Duodenal mucosa (tissue), 2 donors: Measurements from ENCODE around the gene COX10.
A peak's percentile ranks its signal among the peaks of the same experiment; 100 is the strongest.

Experiments
- H3K27ac ChIP-seq: one replicate; pipeline ENCODE4 v1.7.0; 2013; ENCODE audit warnings: low read depth, low read length
- H3K27me3 ChIP-seq, 2 donors: one replicate each; pipeline ENCODE4 v1.7.0; 2013; ENCODE audit warnings: low read length in 2 of 2, control low read depth in 1 of 2; ENCODE audit not compliant: insufficient read depth in 2 of 2, control insufficient read depth in 1 of 2
- H3K36me3 ChIP-seq, 2 donors: one replicate each; pipeline ENCODE4 v1.7.0; 2013; ENCODE audit warnings: low read length in 2 of 2, control low read depth in 1 of 2; ENCODE audit not compliant: insufficient read depth in 2 of 2, control insufficient read depth in 1 of 2
- H3K4me1 ChIP-seq, 2 donors: one replicate each; pipeline ENCODE4 v1.7.0; 2013; ENCODE audit warnings: low read length in 2 of 2, control low read depth in 1 of 2; ENCODE audit not compliant: insufficient read depth in 2 of 2, control insufficient read depth in 1 of 2
- H3K4me3 ChIP-seq, 2 donors: one replicate each; pipeline ENCODE4 v1.7.0; 2013; ENCODE audit warnings: low read length in 2 of 2, low read depth in 1 of 2
- H3K9ac ChIP-seq, 2 donors: one replicate each; pipeline ENCODE4 v1.7.0; 2013; ENCODE audit warnings: low read length in 2 of 2, low read depth in 1 of 2
- H3K9me3 ChIP-seq, 2 donors: one replicate each; pipeline ENCODE4 v1.7.0; 2013; ENCODE audit warnings: low read length in 2 of 2, control low read depth in 1 of 2; ENCODE audit not compliant: control insufficient read depth in 1 of 2

COX10 gene

GRCh38 chr17:14138649-14139048 lies 69.3 kb downstream of the COX10 start:
- Histone ChIP-seq H3K4me1 (peaks cover 0 to 3% of the 10 kb centered on the region in 2 donors), H3K27ac (no peak overlapping the region), H3K9ac (no peak overlapping the region), H3K9me3 (no peaks in the 10 kb centered on the region), H3K36me3 (no peaks in the 10 kb centered on the region), H3K27me3 (no peaks in the 10 kb centered on the region), H3K4me3 (no peak overlapping the region)

- no peaks in the 10 kb centered on the region for H3K27me3 ChIP-seq
- no peak overlapping the region for H3K9ac ChIP-seq
- no peak overlapping the region for H3K27ac ChIP-seq
- H3K4me1 ChIP-seq = peaks cover 0 to 8% of the 10 kb centered on the region in 2 donors
- no peaks in the 10 kb centered on the region for H3K36me3 ChIP-seq
- H3K9me3 ChIP-seq = no peaks in the 10 kb centered on the region
- peak overlapping the region in 1 of 2 donors; percentile 28 for H3K4me3 ChIP-seq
Observed at GRCh38 chr17:14143688-14144087, 74.4 kb downstream of the COX10 start.

GRCh38 chr17:14144508-14144907 lies 75.2 kb downstream of the COX10 start:
- H3K9ac ChIP-seq = no peak overlapping the region
- no peak overlapping the region for H3K27ac ChIP-seq
- H3K27me3 ChIP-seq = no peaks in the 10 kb centered on the region
- no peak overlapping the region for H3K4me3 ChIP-seq
- H3K4me1 ChIP-seq = peaks cover 0 to 8% of the 10 kb centered on the region in 2 donors
- H3K9me3 ChIP-seq = no peaks in the 10 kb centered on the region
- H3K36me3 ChIP-seq = no peaks in the 10 kb centered on the region

GRCh38 chr17:14149751-14150150 lies 80.4 kb downstream of the COX10 start:
- H3K4me3 ChIP-seq = no peak overlapping the region
- H3K27ac ChIP-seq = no peak overlapping the region
- H3K9ac ChIP-seq = no peak overlapping the region
- no peaks in the 10 kb centered on the region for H3K27me3 ChIP-seq
- no peaks in the 10 kb centered on the region for H3K4me1 ChIP-seq
- no peaks in the 10 kb centered on the region for H3K9me3 ChIP-seq
- H3K36me3 ChIP-seq = peaks cover 0 to 5% of the 10 kb centered on the region in 2 donors

GRCh38 chr17:14150619-14151018 lies 81.3 kb downstream of the COX10 start:
- Histone ChIP-seq H3K9ac (no peak overlapping the region), H3K27ac (no peak overlapping the region), H3K9me3 (no peaks in the 10 kb centered on the region), H3K4me1 (no peaks in the 10 kb centered on the region), H3K4me3 (no peak overlapping the region), H3K27me3 (no peaks in the 10 kb centered on the region), H3K36me3 (peaks cover 0 to 5% of the 10 kb centered on the region in 2 donors)

GRCh38 chr17:14152721-14153120 lies 83.4 kb downstream of the COX10 start:
- no peak overlapping the region for H3K27ac ChIP-seq
- H3K4me3 ChIP-seq = no peak overlapping the region
- no peak overlapping the region for H3K9ac ChIP-seq

GRCh38 chr17:14153374-14153773 lies 84.1 kb downstream of the COX10 start:
- no peaks in the 10 kb centered on the region for H3K4me1 ChIP-seq
- peaks cover 0 to 5% of the 10 kb centered on the region in 2 donors for H3K36me3 ChIP-seq
- no peak overlapping the region for H3K4me3 ChIP-seq
- H3K27ac ChIP-seq = no peak overlapping the region
- H3K9ac ChIP-seq = no peak overlapping the region
- H3K9me3 ChIP-seq = no peaks in the 10 kb centered on the region
- no peaks in the 10 kb centered on the region for H3K27me3 ChIP-seq

More at GRCh38 chr17:14152721-14153120, 83.4 kb downstream of the COX10 start:
- Histone ChIP-seq H3K36me3 (peaks cover 0 to 5% of the 10 kb centered on the region in 2 donors), H3K4me1 (no peaks in the 10 kb centered on the region), H3K27me3 (no peaks in the 10 kb centered on the region), H3K9me3 (no peaks in the 10 kb centered on the region)

- Histone ChIP-seq H3K4me1 (peaks cover 0 to 3% of the 10 kb centered on the region in 2 donors), H3K27me3 (no peaks in the 10 kb centered on the region), H3K4me3 (no peak overlapping the region), H3K9ac (no peak overlapping the region), H3K36me3 (peaks cover 0 to 5% of the 10 kb centered on the region in 2 donors), H3K27ac (no peak overlapping the region), H3K9me3 (no peaks in the 10 kb centered on the region)
Observed at GRCh38 chr17:14156689-14157088, 87.4 kb downstream of the COX10 start.

GRCh38 chr17:14157822-14158221 lies 88.5 kb downstream of the COX10 start:
- no peak overlapping the region for H3K27ac ChIP-seq
- H3K4me1 ChIP-seq = peaks cover 0 to 3% of the 10 kb centered on the region in 2 donors
- no peaks in the 10 kb centered on the region for H3K9me3 ChIP-seq
- no peaks in the 10 kb centered on the region for H3K27me3 ChIP-seq
- H3K36me3 ChIP-seq = peaks cover 0 to 1% of the 10 kb centered on the region in 2 donors
- no peak overlapping the region for H3K9ac ChIP-seq
- no peak overlapping the region for H3K4me3 ChIP-seq

- Histone ChIP-seq H3K36me3 (no peaks in the 10 kb centered on the region), H3K27me3 (no peaks in the 10 kb centered on the region), H3K4me3 (no peak overlapping the region), H3K4me1 (peaks cover 0 to 3% of the 10 kb centered on the region in 2 donors), H3K27ac (no peak overlapping the region), H3K9me3 (no peaks in the 10 kb centered on the region), H3K9ac (no peak overlapping the region)
Observed at GRCh38 chr17:14158707-14159106, 89.4 kb downstream of the COX10 start.

- Histone ChIP-seq H3K36me3 (no peaks in the 10 kb centered on the region), H3K4me3 (no peak overlapping the region), H3K27ac (no peak overlapping the region), H3K27me3 (no peaks in the 10 kb centered on the region), H3K4me1 (peaks cover 9 to 13% of the 10 kb centered on the region in 2 donors), H3K9ac (no peak overlapping the region), H3K9me3 (no peaks in the 10 kb centered on the region)
Observed at GRCh38 chr17:14161419-14161818, 92.1 kb downstream of the COX10 start.
